ENCODE results near the gene UCHL1. TPM values are rescaled to one million over a fixed set of nuclear protein-coding genes. Genes with fewer than 3 reads are reported as not detected.
"Not testable (repeated sequence)": the region's sequence is repeated elsewhere in the genome, so short reads cannot be mapped to it uniquely, and the experiment has no call there.

The UCHL1 gene
- total RNA-seq, 2 donors from 2014 or later, result 26.5 to 103 TPM

DNA sequence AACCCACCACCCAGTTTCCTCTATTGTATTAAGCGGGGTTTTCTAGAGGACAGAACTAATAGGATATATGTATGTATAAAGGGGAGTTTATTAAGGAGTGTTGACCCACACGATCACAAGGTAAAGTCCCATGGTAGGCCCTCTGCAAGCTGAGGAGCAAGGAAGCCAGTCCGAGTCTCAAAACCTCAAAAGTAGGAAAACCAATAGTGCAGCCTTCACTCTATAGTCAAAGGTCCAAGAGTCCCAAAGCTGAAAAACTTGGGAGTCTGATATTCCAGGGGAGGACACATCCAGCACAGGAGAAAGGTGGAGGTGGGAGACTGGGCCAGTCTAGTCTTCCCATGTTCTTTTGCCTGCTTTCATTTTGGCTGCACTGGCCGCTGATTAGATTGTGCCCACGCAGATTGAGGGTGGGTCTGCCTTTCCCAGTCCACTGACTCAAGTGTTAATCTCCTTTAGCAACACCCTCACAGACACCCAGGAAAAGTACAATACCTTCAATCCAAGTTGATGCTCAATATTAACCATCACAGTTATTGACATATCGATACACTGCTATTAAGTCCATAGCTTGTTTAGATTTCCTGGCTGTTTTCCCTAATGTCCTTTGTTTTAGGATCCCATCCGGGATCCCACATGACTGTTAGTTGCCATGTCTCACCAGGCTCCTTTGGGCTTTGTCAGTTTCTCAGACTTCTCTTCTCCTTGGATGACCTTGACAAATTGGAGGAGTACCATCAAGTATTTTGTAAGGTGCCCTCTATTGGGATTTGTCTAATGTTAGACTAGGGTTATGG is 12.2 kb downstream of the UCHL1 start:
- no peaks in the 10 kb centered on the region for H3K36me3 ChIP-seq (replicated peaks in 1 of 2; ENCODE audit: insufficient read depth in 1 of 2, low read depth in 2 of 2)
- 81 to 88% methylated on average over 7 of the region's 7 CpGs for WGBS, 2 donors
- H3K27ac ChIP-seq, result no peak overlapping the region
- H3K4me3 ChIP-seq, result no peak overlapping the region
- ATAC-seq, result no peak
- no peaks in the 10 kb centered on the region for H3K27me3 ChIP-seq
- intact Hi-C loops (cut with DNase I), result no loop called here
- DNase-seq, result no peak
- no peaks in the 10 kb centered on the region for H3K4me1 ChIP-seq
- TF ChIP-seq CTCF (IDR thresholded peaks at IDR 0.05) (no peak), POLR2A (IDR thresholded peaks at IDR 0.05) (no peak)
- H3K9me3 ChIP-seq, result no peaks in the 10 kb centered on the region

GRCh38 chr4:41269682-41270081 is 13.0 kb downstream of the UCHL1 start:
- TF ChIP-seq CTCF (IDR thresholded peaks at IDR 0.05), result no peak
- no peak for TF ChIP-seq POLR2A (IDR thresholded peaks at IDR 0.05)
- no peaks in the 10 kb centered on the region for H3K27me3 ChIP-seq
- no peaks in the 10 kb centered on the region for H3K36me3 ChIP-seq (replicated peaks in 1 of 2; ENCODE audit: insufficient read depth in 1 of 2, low read depth in 2 of 2)
- H3K4me1 ChIP-seq, result no peaks in the 10 kb centered on the region
- DNase-seq, result no peak
- H3K4me3 ChIP-seq, result no peak overlapping the region
- intact Hi-C loops (cut with DNase I), result no loop called here
- H3K27ac ChIP-seq, result no peak overlapping the region
- no peak for ATAC-seq
- no peaks in the 10 kb centered on the region for H3K9me3 ChIP-seq

GRCh38 chr4:41275931-41276330 is 19.2 kb downstream of the UCHL1 start:
- H3K4me3 ChIP-seq; H3K27me3 ChIP-seq; H3K4me1 ChIP-seq; DNase-seq; ATAC-seq; intact Hi-C loops (cut with DNase I); H3K27ac ChIP-seq; H3K36me3 ChIP-seq (replicated peaks in 1 of 2; ENCODE audit: insufficient read depth in 1 of 2, low read depth in 2 of 2); H3K9me3 ChIP-seq: not testable (repeated sequence)
- WGBS, 2 donors, result 84 to 89% methylated on average over 12 to 13 of the region's 13 CpGs

DNA sequence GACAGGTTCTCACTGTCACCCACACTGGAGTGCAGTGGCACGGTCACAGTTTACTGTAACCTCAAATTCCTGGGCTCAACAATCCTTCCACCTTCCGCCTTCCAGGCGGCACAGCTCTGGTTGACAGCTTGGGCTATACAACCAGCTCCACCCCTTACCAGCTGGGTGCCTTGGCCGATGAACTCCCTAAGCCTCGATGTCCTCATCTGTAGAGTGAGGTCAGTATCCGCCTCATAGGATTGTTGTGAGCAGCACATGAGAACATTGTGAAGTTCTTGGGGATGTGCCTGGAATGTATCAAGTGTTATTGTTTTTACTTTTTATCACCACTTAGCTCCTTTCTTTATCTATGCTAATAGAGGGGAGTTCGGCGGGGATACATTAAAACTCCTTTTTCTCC is 23.3 kb downstream of the UCHL1 start:
- no peak for TF ChIP-seq POLR2A (IDR thresholded peaks at IDR 0.05)
- no peak for TF ChIP-seq CTCF (IDR thresholded peaks at IDR 0.05)
- intact Hi-C loops (cut with DNase I), result loop anchor here (5.0 to 10.0 kb wide), 2 partner anchors 382 to 605 kb away; no protein-coding TSS in a partner anchor
- no peaks in the 10 kb centered on the region for H3K9me3 ChIP-seq
- 54 to 60% methylated on average over 8 of the region's 8 CpGs for WGBS, 2 donors
- H3K36me3 ChIP-seq (replicated peaks in 1 of 2; ENCODE audit: insufficient read depth in 1 of 2, low read depth in 2 of 2), result no peaks in the 10 kb centered on the region
- no peaks in the 10 kb centered on the region for H3K4me1 ChIP-seq
- H3K27ac ChIP-seq, result no peak overlapping the region
- H3K27me3 ChIP-seq, result no peaks in the 10 kb centered on the region
- no peak overlapping the region for H3K4me3 ChIP-seq
- ATAC-seq (no peak), DNase-seq (no peak)

- no peaks in the 10 kb centered on the region for H3K9me3 ChIP-seq
- DNase-seq, result peak; percentile 34 to 72 (median 42)
- ATAC-seq, result peak; percentile 91
- H3K36me3 ChIP-seq (replicated peaks in 1 of 2; ENCODE audit: insufficient read depth in 1 of 2, low read depth in 2 of 2), result no peaks in the 10 kb centered on the region
- H3K27me3 ChIP-seq, result no peaks in the 10 kb centered on the region
- TF ChIP-seq POLR2A (IDR thresholded peaks at IDR 0.05) (no peak), CTCF (IDR thresholded peaks at IDR 0.05) (peak; percentile 42 to 95 (median 94))
- H3K4me1 ChIP-seq, result no peaks in the 10 kb centered on the region
- WGBS, 2 donors, result 2 to 3% methylated on average over 7 of the region's 7 CpGs
- no peak overlapping the region for H3K27ac ChIP-seq
- intact Hi-C loops (cut with DNase I), result loop anchor here (5.0 to 10.0 kb wide), 2 partner anchors 381 to 604 kb away; no protein-coding TSS in a partner anchor
- no peak overlapping the region for H3K4me3 ChIP-seq
These were observed 24.4 kb downstream of the UCHL1 start for GRCh38 chr4:41281038-41281634.
